MCF 10A (cell line): ENCODE measurements around the gene EFNA2. TPM values are rescaled to one million over a fixed set of nuclear protein-coding genes. Genes with fewer than 3 reads are reported as not detected.

Experiments used
- BruUV-seq: library from RNA; stranded (reverse); fragments of 400-500 nt; replicated peaks from 2 replicates; lab custom pipeline; 2021; lab: Mats Ljungman, UMichigan
- CTCF ChIA-PET: fragments of 300-600 bp; sonication (Branson Sonifier 250); formaldehyde crosslinking; extraction: SDS; loops from one replicate; lab custom pipeline; 2021; ENCODE audit warnings: antibody characterized with exemption, inconsistent platforms; lab: Yijun Ruan, JAX
- POLR2A ChIA-PET: fragments of 300-600, 350-650 bp; sonication (Branson Sonifier 250); formaldehyde crosslinking; extraction: SDS; loops from one replicate; lab custom pipeline; 2020; ENCODE audit warnings: antibody characterized with exemption, inconsistent platforms; lab: Yijun Ruan, JAX
- DNase-seq: peaks from one replicate; pipeline ENCODE4 v3.0.0-alpha.2; 2018; ENCODE audit not compliant: unreplicated experiment
- H3K27ac Mint-ChIP-seq: one replicate; pipeline ENCODE4 v1.8.0; 2022; ENCODE audit warnings: mild to moderate bottlenecking, low read depth, mixed read lengths; ENCODE audit not compliant: unreplicated experiment
- H3K27me3 Mint-ChIP-seq: one replicate; pipeline ENCODE4 v1.8.0; 2022; ENCODE audit warnings: mixed read lengths; ENCODE audit not compliant: insufficient read depth, unreplicated experiment
- H3K36me3 Mint-ChIP-seq: one replicate; pipeline ENCODE4 v1.8.0; 2022; ENCODE audit warnings: mild to moderate bottlenecking, moderate library complexity, mixed read lengths; ENCODE audit not compliant: insufficient read depth, unreplicated experiment
- H3K4me1 Mint-ChIP-seq: one replicate; pipeline ENCODE4 v1.8.0; 2022; ENCODE audit warnings: mixed read lengths; ENCODE audit not compliant: insufficient read depth, unreplicated experiment
- H3K4me3 Mint-ChIP-seq: one replicate; pipeline ENCODE4 v1.8.0; 2022; ENCODE audit warnings: mild to moderate bottlenecking, moderate library complexity, mixed read lengths; ENCODE audit not compliant: unreplicated experiment
- H3K9me3 Mint-ChIP-seq: one replicate; pipeline ENCODE4 v1.8.0; 2022; ENCODE audit warnings: mixed read lengths; ENCODE audit not compliant: unreplicated experiment
- CTCF ChIP-seq: fragments of 200-600 bp; IDR thresholded peaks from one replicate; pipeline ENCODE4 v1.8.0; 2022; ENCODE audit warnings: antibody characterized with exemption, mild to moderate bottlenecking; ENCODE audit not compliant: unreplicated experiment
- intact Hi-C: fragments of 100-400 bp; cut with micrococcal nuclease; formaldehyde crosslinking; loops from 2 replicates; pipeline ENCODE4 v1.14.1; 2022
- total RNA-seq: library from RNA; stranded (reverse); gene quantifications from 2 replicates; pipeline ENCODE4 v1.2.3, GENCODE V29; 2022

Gene EFNA2
- total RNA-seq, 1 experiment from 2014 or later, result not detected

- no peak for TF ChIP-seq CTCF
- H3K27ac Mint-ChIP-seq, result no peak overlapping the region
- no TSS peak for BruUV-seq
- no peak for DNase-seq
- H3K36me3 Mint-ChIP-seq, result peaks cover 30% of the 10 kb centered on the region
- CTCF ChIA-PET, result interaction anchor here (1.1 to 4.4 kb wide), 2 partner anchors 18 to 205 kb away, joined by 3 to 25 read pairs; no protein-coding TSS in a partner anchor
- POLR2A ChIA-PET, result interaction anchor here (1.1 to 3.5 kb wide), 5 partner anchors 10 to 161 kb away, joined by 3 to 58 read pairs (median 11); partner anchors contain the start of gene ATP5F1D
- peak overlapping the region; percentile 71 for H3K4me3 Mint-ChIP-seq
- no peaks in the 10 kb centered on the region for H3K27me3 Mint-ChIP-seq
- intact Hi-C loops, result no loop called here
- peaks cover 32% of the 10 kb centered on the region for H3K4me1 Mint-ChIP-seq
- no peaks in the 10 kb centered on the region for H3K9me3 Mint-ChIP-seq
Measured at GRCh38 chr19:1262623-1263123, 23.0 kb upstream of the EFNA2 start.

GRCh38 chr19:1263188-1263587, 22.5 kb upstream of the EFNA2 start:
- TF ChIP-seq CTCF, result no peak
- Mint-ChIP-seq H3K9me3 (no peaks in the 10 kb centered on the region), H3K27ac (no peak overlapping the region), H3K4me1 (peaks cover 32% of the 10 kb centered on the region), H3K27me3 (no peaks in the 10 kb centered on the region), H3K36me3 (peaks cover 25% of the 10 kb centered on the region), H3K4me3 (peak overlapping the region; percentile 71)
- DNase-seq, result no peak
- intact Hi-C loops, result no loop called here
- ChIA-PET POLR2A (interaction anchor here (1.2 to 3.5 kb wide), 3 partner anchors 10 to 21 kb away, joined by 11 to 58 read pairs (median 27); partner anchors contain the start of gene ATP5F1D), CTCF (interaction anchor here (0.6 to 4.4 kb wide), 2 partner anchors 19 to 92 kb away, joined by 3 to 25 read pairs; no protein-coding TSS in a partner anchor)
- no TSS peak for BruUV-seq

- no peak for TF ChIP-seq CTCF
- Mint-ChIP-seq H3K27ac (peak overlapping the region; percentile 50), H3K4me1 (peaks cover 39% of the 10 kb centered on the region), H3K4me3 (peak overlapping the region; percentile 70), H3K9me3 (no peaks in the 10 kb centered on the region), H3K27me3 (no peaks in the 10 kb centered on the region), H3K36me3 (peaks cover 19% of the 10 kb centered on the region)
- POLR2A ChIA-PET, result interaction anchor here (0.8 to 6.2 kb wide), 9 partner anchors 9 to 225 kb away, joined by 4 to 240 read pairs (median 18); partner anchors contain the start of genes ABCA7, ATP5F1D, FAM174C and MIDN
- DNase-seq, result peak; percentile 96
- intact Hi-C loops, result no loop called here
- no TSS peak for BruUV-seq
- CTCF ChIA-PET, result interaction anchor here (0.5 to 4.9 kb wide), 6 partner anchors 12 to 220 kb away, joined by 3 to 144 read pairs (median 11); no protein-coding TSS in a partner anchor
Measured at GRCh38 chr19:1264801-1265614, 20.7 kb upstream of the EFNA2 start.
